ENCODE measurements around the gene CCDC47. TPM values are rescaled to one million over a fixed set of nuclear protein-coding genes. Genes with fewer than 3 reads are reported as not detected.

CCDC47 gene
- total RNA-seq, 1 donor from 2014 or later, result 92.8 TPM

DNA sequence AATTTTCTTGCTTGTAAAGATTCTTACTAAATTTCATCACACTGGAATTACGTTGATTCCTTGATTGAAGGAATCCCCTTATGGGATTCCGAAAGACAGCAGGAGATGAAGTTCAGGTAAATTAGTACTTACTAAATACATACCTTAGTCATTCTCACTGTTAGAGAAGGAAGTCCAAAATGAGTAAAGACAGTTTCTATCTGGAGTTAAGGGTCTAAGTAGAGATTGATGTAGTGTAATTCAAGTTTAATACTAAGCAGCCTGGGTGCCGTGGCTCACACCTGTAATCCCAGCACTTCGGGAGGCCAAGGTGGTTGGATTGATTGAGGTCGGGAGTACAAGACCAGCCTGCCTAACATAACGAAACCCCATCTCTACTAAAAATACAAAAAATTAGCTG is 10.1 kb upstream of the CCDC47 start:
- no peak overlapping the region for H2AFZ ChIP-seq (ENCODE audit: low read depth, low read length)
- DNase-seq (ENCODE audit: low read depth) (no peak), FAIRE-seq (no peak)
- H3K9ac ChIP-seq (ENCODE audit: low read length), result no peak overlapping the region
- peaks cover 97% of the 10 kb centered on the region for H3K79me2 ChIP-seq (ENCODE audit: insufficient read depth, low read length)
- no peaks in the 10 kb centered on the region for H3K27me3 ChIP-seq (ENCODE audit: insufficient read depth, low read length)
- no peak overlapping the region for H3K4me3 Mint-ChIP-seq (ENCODE audit: unreplicated experiment)
- peaks cover 12% of the 10 kb centered on the region for H3K36me3 Mint-ChIP-seq (ENCODE audit: low read depth, unreplicated experiment)
- no peak for TF ChIP-seq EZH2 (IDR thresholded peaks at IDR 0.05; ENCODE audit: insufficient read depth, low read length)
- TF ChIP-seq, protein P1, sequence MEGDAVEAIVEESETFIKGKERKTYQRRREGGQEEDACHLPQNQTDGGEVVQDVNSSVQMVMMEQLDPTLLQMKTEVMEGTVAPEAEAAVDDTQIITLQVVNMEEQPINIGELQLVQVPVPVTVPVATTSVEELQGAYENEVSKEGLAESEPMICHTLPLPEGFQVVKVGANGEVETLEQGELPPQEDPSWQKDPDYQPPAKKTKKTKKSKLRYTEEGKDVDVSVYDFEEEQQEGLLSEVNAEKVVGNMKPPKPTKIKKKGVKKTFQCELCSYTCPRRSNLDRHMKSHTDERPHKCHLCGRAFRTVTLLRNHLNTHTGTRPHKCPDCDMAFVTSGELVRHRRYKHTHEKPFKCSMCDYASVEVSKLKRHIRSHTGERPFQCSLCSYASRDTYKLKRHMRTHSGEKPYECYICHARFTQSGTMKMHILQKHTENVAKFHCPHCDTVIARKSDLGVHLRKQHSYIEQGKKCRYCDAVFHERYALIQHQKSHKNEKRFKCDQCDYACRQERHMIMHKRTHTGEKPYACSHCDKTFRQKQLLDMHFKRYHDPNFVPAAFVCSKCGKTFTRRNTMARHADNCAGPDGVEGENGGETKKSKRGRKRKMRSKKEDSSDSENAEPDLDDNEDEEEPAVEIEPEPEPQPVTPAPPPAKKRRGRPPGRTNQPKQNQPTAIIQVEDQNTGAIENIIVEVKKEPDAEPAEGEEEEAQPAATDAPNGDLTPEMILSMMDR (IDR thresholded peaks at IDR 0.05; ENCODE audit: insufficient read depth, low read depth, low read length), result no peak
- no peak overlapping the region for H3K27ac ChIP-seq (ENCODE audit: low read depth, low read length)
- H3K4me2 ChIP-seq (ENCODE audit: low read length), result no peak overlapping the region
- H3K27ac Mint-ChIP-seq (ENCODE audit: unreplicated experiment), result no peak overlapping the region
- no peaks in the 10 kb centered on the region for H3K27me3 Mint-ChIP-seq (ENCODE audit: low read depth, unreplicated experiment)
- peaks cover 21% of the 10 kb centered on the region for H3K36me3 ChIP-seq (ENCODE audit: insufficient read depth, low read length)
- H3K4me1 Mint-ChIP-seq (ENCODE audit: low read depth, unreplicated experiment), result peaks cover 27% of the 10 kb centered on the region
- peaks cover 9% of the 10 kb centered on the region for H3K4me1 ChIP-seq (ENCODE audit: insufficient read depth, low read length)
- no peaks in the 10 kb centered on the region for H3K9me3 Mint-ChIP-seq (ENCODE audit: unreplicated experiment)
- H4K20me1 ChIP-seq (ENCODE audit: insufficient read depth, low read length), result peaks cover 95% of the 10 kb centered on the region
- no peaks in the 10 kb centered on the region for H3K9me3 ChIP-seq (ENCODE audit: insufficient read depth, low read depth, low read length)
- H3K4me3 ChIP-seq (ENCODE audit: insufficient read depth, low read depth, low read length), result no peak overlapping the region

DNA sequence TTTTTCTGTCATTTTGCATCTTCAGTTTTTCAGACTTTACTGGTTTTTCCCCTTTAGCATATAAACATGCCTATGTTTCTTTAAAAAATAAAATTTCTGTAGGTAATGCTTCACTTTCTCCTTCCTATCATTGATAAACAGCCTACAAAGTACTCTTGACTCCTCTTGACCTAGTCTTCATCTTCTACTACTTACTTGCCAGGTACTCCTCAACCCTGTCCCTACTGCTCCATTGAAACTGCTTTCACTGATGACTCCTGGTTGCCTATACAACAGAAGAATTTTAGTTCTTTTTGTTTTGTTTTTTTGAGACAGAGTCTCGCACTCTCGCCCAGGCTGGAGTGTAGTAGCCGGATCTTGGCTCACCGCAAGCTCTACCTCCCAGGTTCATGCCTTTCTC is 7.5 kb upstream of the CCDC47 start:
- H3K9ac ChIP-seq (ENCODE audit: low read length), result no peak overlapping the region
- Mint-ChIP-seq H3K4me3 (ENCODE audit: unreplicated experiment) (peak overlapping the region; percentile 11), H3K4me1 (ENCODE audit: low read depth, unreplicated experiment) (peaks cover 38% of the 10 kb centered on the region), H3K27ac (ENCODE audit: unreplicated experiment) (peak overlapping the region; percentile 1), H3K9me3 (ENCODE audit: unreplicated experiment) (no peaks in the 10 kb centered on the region), H3K27me3 (ENCODE audit: low read depth, unreplicated experiment) (no peaks in the 10 kb centered on the region), H3K36me3 (ENCODE audit: low read depth, unreplicated experiment) (peaks cover 9% of the 10 kb centered on the region)
- H3K27me3 ChIP-seq (ENCODE audit: insufficient read depth, low read length), result no peaks in the 10 kb centered on the region
- H3K36me3 ChIP-seq (ENCODE audit: insufficient read depth, low read length), result peaks cover 23% of the 10 kb centered on the region
- peaks cover 97% of the 10 kb centered on the region for H4K20me1 ChIP-seq (ENCODE audit: insufficient read depth, low read length)
- no peak for FAIRE-seq
- peaks cover 98% of the 10 kb centered on the region for H3K79me2 ChIP-seq (ENCODE audit: insufficient read depth, low read length)
- H3K4me1 ChIP-seq (ENCODE audit: insufficient read depth, low read length), result peaks cover 11% of the 10 kb centered on the region
- no peak for DNase-seq (ENCODE audit: low read depth)
- no peak overlapping the region for H3K27ac ChIP-seq (ENCODE audit: low read depth, low read length)
- H3K9me3 ChIP-seq (ENCODE audit: insufficient read depth, low read depth, low read length), result no peaks in the 10 kb centered on the region
- H2AFZ ChIP-seq (ENCODE audit: low read depth, low read length), result no peak overlapping the region
- peak overlapping the region; percentile 4 for H3K4me2 ChIP-seq (ENCODE audit: low read length)
- no peak overlapping the region for H3K4me3 ChIP-seq (ENCODE audit: insufficient read depth, low read depth, low read length)
- TF ChIP-seq EZH2 (IDR thresholded peaks at IDR 0.05; ENCODE audit: insufficient read depth, low read length), result no peak
- TF ChIP-seq, protein P1 (IDR thresholded peaks at IDR 0.05; ENCODE audit: insufficient read depth, low read depth, low read length), result no peak

DNA sequence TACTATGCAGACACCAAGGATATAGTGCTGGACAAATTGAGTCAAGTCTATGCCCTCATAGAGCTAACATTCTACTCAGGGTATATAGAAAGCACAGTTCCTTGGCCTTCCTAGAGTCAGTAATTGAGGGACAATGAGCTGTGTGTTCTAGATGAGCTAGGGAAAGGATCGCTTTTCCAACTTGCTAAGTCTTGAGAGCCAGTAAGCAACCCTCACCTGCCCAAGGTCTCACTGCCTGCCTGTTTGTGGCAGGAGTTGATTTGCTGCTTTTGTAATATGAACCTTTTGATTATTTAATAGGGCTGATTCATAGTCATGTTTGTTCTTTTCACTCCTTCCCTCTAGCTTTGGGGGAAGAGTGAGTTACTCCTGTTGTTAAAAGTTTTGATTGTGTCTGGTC is 7.1 kb upstream of the CCDC47 start:
- Histone ChIP-seq H3K9ac (ENCODE audit: low read length) (no peak overlapping the region), H3K4me2 (ENCODE audit: low read length) (peak overlapping the region; percentile 4)

More for the DNA sequence above, 7.1 kb upstream of the CCDC47 start:
- Mint-ChIP-seq H3K36me3 (ENCODE audit: low read depth, unreplicated experiment) (peaks cover 6% of the 10 kb centered on the region), H3K9me3 (ENCODE audit: unreplicated experiment) (no peaks in the 10 kb centered on the region), H3K27me3 (ENCODE audit: low read depth, unreplicated experiment) (no peaks in the 10 kb centered on the region), H3K4me1 (ENCODE audit: low read depth, unreplicated experiment) (peaks cover 34% of the 10 kb centered on the region), H3K4me3 (ENCODE audit: unreplicated experiment) (peak overlapping the region; percentile 69), H3K27ac (ENCODE audit: unreplicated experiment) (no peak overlapping the region)
- FAIRE-seq (no peak), DNase-seq (ENCODE audit: low read depth) (no peak)
- no peak overlapping the region for H3K27ac ChIP-seq (ENCODE audit: low read depth, low read length)
- peaks cover 98% of the 10 kb centered on the region for H3K79me2 ChIP-seq (ENCODE audit: insufficient read depth, low read length)
- no peaks in the 10 kb centered on the region for H3K27me3 ChIP-seq (ENCODE audit: insufficient read depth, low read length)
- TF ChIP-seq EZH2 (IDR thresholded peaks at IDR 0.05; ENCODE audit: insufficient read depth, low read length), result no peak
- TF ChIP-seq, protein P1 (IDR thresholded peaks at IDR 0.05; ENCODE audit: insufficient read depth, low read depth, low read length), result no peak
- no peak overlapping the region for H3K4me3 ChIP-seq (ENCODE audit: insufficient read depth, low read depth, low read length)
- peaks cover 25% of the 10 kb centered on the region for H3K36me3 ChIP-seq (ENCODE audit: insufficient read depth, low read length)
- H4K20me1 ChIP-seq (ENCODE audit: insufficient read depth, low read length), result peaks cover 97% of the 10 kb centered on the region
- no peak overlapping the region for H2AFZ ChIP-seq (ENCODE audit: low read depth, low read length)
- peaks cover 11% of the 10 kb centered on the region for H3K4me1 ChIP-seq (ENCODE audit: insufficient read depth, low read length)
- H3K9me3 ChIP-seq (ENCODE audit: insufficient read depth, low read depth, low read length), result no peaks in the 10 kb centered on the region
